ENCODE measurements around the gene PLSCR4.

Gene PLSCR4

GRCh38 chr3:146189519-146190173, 61.3 kb downstream of the PLSCR4 start:
- no peak for DNase-seq

GRCh38 chr3:146187334-146187950, 63.5 kb downstream of the PLSCR4 start:
- DNase-seq: no peak

DNA sequence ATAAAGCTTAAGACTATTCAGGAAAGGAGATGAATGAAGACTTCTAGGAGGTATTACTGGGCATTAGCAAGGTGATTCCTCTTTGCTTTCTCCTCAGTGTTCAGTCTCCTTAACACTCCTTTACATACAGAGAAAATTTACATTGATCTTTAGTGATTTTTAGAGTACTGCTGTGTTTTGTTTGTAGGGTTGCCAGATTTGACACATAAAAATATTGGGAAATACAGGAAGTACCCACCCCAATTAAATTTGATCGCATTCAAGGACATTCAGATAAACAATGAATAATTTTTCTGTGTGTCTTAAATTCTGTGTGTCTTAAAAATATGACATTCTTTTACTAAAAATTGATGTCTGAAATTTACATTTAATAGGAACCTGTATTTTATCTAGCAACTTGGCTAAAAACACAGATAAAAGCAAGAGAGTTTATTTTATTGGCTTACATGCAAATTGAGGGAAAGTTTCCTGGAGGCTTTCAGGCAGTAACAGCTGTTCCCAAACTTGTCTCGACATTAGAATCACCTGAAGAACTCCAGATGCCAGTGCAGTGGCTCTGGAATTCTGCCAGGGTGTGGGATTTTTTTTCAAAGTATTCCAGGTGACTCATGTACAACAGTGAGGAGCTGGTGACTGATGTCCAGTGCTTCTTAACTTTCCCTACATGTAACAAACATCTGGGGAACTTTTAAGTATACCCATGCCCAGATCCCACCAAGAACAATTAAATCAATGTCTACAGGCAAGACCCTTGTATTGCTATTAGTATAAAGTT, 66.5 kb downstream of the PLSCR4 start:
- no peak for DNase-seq

GRCh38 chr3:146181216-146181615, 69.7 kb downstream of the PLSCR4 start:
- no peak for DNase-seq

GRCh38 chr3:146180376-146180775, 70.5 kb downstream of the PLSCR4 start:
- no peak for DNase-seq

DNA sequence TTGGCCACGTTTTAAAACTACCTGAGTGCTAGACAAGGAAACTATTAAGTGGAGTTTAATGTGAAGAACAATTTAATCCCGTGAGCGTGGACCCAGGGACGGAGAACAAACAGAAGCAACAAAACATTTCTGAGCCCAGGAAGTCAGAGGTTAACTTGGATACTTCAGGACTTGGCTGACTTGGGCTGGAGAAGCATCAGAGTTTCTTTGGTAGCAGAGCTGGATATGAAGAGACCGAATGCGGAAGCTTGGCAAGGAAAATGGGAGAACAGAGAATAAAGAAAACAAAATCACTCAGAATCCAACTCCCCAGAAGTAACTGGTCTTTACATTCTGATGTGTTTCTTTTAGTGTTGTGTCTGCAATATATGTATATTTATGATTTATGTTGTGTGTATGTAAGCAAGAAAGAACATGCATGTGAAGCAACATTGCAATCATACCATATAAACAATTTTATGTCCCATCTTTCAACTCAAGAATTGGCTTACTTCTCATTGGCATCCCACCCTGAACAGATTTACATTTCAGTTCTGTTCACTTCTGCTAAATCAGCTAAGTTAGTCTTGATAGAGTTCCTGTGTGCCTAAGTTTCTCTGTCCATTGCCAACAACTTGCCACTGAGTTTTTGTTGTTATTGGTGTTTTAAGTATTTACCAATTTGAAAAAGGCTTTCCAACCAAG, 72.8 kb downstream of the PLSCR4 start:
- DNase-seq: no peak

GRCh38 chr3:146177519-146177918, 73.4 kb downstream of the PLSCR4 start:
- no peak for DNase-seq

GRCh38 chr3:146177072-146177471, 73.8 kb downstream of the PLSCR4 start:
- no peak for DNase-seq

GRCh38 chr3:146172586-146172985, 78.3 kb downstream of the PLSCR4 start:
- DNase-seq: no peak

DNA sequence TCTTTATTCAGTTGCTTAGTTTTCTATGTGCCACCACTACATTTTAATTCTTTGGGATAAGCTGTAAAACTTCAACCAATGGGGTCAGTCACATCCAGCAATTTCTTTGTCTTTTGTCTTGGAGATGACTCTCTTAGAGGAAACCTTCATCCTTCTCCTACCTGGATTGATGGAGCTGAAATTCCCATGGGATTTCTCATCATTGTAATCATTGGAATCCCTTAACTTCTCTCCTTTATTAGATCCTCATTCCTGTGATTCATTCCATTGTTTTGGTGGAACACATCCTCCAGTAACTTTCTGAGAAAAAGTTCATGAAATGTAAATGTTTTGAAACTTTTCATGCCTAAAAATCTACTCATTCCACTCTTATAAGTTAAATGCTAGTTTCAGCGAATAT, 80.3 kb downstream of the PLSCR4 start:
- DNase-seq: no peak

DNA sequence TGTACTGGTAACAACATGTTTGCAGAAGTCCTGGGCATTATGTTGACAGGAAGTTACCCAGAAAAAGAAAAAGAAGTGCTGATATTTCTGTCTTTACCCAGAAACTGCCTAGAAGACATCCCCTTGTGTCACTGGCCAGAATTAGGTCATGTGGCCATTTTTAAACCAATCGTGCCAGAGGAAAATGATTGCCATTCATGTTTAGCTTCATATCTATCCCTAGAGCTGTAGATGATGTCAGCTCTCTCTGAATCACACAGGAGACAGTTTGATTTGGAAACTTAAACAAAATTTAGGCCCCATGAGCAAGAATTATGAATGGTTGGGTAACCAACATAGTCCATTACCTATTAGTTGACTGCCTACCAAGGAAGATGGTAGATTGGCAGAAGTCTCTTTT, 81.0 kb downstream of the PLSCR4 start:
- no peak for DNase-seq

DNA sequence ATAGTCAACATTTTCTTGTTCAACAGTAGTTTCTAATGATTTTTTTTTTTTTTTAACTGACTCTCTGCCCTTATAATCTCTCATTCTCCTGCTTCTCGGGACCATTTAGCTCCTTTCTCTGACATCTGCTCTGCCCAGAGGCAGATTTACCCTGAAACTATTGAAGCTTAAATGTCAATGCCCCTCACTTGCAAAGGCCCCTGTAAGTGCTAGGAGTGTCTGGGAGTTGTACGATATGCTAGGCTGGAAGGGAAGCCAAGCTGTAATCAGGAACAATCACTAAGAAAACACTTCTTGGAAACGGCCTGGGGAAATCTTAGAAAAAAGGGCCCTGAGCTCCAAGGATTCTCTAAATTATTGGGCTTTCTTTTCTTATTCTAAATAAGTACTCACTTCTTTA, 84.1 kb downstream of the PLSCR4 start:
- DNase-seq: no peak

DNA sequence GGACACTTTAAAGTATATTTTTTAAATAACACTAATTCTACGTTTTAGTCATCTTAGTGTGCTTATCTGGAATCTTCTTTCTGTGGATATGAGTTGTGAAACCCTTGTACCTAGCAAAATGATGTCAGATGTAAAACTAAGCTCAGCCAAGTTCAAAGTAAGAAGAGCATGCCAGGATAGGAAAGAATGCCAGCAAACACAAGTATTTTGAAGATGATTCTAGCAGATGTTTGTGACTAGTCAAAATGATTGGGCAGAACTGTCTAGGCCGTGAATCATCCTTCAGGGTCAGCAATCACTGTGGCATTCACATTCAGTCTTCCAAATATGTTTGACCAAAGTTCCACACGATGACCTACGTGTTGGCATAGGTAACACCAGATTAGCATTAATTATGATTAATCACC, 84.5 kb downstream of the PLSCR4 start:
- peak; percentile 40 for DNase-seq

GRCh38 chr3:146165877-146166276, 85.0 kb downstream of the PLSCR4 start:
- DNase-seq: no peak

- no peak for DNase-seq
Observed at GRCh38 chr3:146164971-146165769, 85.7 kb downstream of the PLSCR4 start.

GRCh38 chr3:146164506-146164905, 86.4 kb downstream of the PLSCR4 start:
- no peak for DNase-seq

GRCh38 chr3:146164071-146164470, 86.8 kb downstream of the PLSCR4 start:
- DNase-seq: no peak

GRCh38 chr3:146163584-146163983, 87.3 kb downstream of the PLSCR4 start:
- DNase-seq: peak; percentile 76

- no peak for DNase-seq
Observed at GRCh38 chr3:146162561-146162960, 88.3 kb downstream of the PLSCR4 start.

DNA sequence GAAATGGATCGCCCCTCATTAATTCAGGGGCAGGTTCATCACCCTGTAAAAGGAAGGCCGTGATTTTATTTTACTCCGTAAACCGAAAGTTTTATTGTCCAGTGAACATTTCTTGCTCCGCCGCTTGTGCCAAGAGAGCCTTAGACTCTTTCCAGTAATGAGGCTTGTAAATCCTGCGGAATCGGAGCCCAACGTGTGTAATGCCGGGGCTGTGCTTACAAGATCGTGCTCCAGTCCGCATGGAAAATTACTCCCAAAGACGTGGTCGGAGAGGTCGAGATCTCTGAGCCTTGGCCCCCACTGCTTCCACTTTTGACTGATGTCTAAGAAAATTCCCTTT, 89.3 kb downstream of the PLSCR4 start:
- DNase-seq: no peak

DNA sequence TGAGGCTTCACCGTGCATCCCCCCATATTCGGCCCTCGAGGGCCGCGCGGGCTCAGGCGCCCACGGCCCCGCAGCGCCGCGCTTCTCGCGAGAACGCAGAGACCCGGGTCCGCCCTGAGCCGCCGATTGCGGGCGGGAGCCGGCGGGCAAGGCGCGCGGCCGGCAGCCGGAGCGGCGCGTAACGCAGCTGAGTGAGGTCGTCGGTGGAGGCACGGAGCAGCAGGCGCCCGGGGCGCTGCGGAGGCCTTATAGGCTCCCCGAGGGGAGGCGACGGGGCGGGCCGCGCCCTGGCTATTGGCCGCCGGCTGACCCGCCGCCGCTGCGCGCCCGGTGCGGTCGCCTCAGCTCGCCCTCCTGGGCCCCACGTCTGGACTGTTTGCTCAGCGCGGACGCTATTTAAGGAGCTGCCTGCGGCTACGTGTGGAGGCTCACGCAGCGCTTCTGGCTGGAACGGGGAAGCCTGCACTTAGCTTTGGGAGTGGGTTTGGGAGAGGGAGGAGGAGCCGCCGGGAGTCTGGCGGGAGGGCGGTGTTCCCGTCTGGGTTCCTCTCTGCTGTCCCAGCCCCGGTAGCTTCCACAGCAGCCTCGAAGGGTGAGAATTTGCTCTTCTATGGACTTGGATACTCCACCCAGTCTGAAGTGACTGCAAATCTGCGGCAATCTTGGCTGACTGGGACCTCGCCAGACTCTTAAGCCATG, 89.8 kb downstream of the PLSCR4 start, which contains the start of gene PLOD2:
TSS of gene PLOD2 (minus strand) at position 221 of the 699 bp plus-strand sequence. CDS start at position 26, 195 bp downstream.
- DNase-seq: peak; percentile 86

Measured in amniotic stem cell (primary cell).